HG02763 (cell line): ENCODE measurements around the gene LPAR4.
"Not testable (repeated sequence)": the region's sequence is repeated elsewhere in the genome, so short reads cannot be mapped to it uniquely, and the experiment has no call there.

Experiments
- ATAC-seq: cut with Tn5 transposase; IDR thresholded peaks from one replicate; pipeline ENCODE4 v1.9.1; 2021; ENCODE audit warnings: mild to moderate bottlenecking, moderate library complexity; ENCODE audit not compliant: unreplicated experiment

LPAR4 gene

DNA sequence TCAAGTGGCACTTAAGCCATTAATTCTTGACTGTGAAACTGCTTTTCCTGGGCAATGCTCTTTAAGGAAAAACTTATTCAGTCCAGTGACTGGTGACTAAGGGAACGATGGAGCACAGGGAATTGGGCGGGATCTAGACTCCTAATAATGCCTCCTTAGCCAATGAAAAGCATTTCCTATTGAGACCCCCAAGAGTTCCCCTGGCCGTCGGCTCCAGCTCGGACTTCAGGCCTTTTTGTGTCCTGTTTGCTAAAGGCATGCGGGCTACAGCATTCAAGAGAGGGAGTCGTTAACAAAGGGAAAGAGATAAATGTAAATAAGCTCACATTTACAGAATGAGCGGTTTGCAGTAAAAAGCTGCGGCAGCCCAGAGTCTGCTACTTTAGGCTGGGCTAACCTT, at the start of gene LPAR4:
LPAR4 (plus strand) TSS at position 232 of the 400 bp plus-strand sequence. CDS start 7,150 bp downstream, outside the sequence.
- ATAC-seq: no peak

DNA sequence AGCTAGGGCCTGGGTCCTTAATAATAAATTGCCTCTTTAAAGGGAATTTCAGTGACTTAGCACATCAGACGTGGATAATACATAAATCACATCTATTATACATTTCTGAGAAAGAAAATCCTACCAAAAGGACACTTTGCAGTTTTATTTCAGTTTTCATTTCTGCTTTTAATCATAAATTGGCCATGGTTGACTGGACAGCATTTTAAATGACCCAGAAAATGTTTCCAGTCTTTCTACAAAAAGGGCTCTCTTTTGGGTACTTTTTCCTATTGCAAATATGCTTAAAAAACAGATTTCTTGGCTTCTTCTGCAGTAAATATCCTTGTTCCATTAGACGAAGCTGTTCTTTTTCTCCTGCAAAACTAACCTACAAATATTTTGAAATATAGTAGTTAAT, 41.4 kb upstream of the LPAR4 start:
- ATAC-seq: no peak

GRCh38 chrX:78708262-78708661, 39.3 kb upstream of the LPAR4 start:
- no peak for ATAC-seq

GRCh38 chrX:78708816-78709215, 38.7 kb upstream of the LPAR4 start:
- ATAC-seq: no peak

GRCh38 chrX:78710171-78710570, 37.3 kb upstream of the LPAR4 start:
- no peak for ATAC-seq

- ATAC-seq: no peak
Observed at GRCh38 chrX:78712336-78712735, 35.2 kb upstream of the LPAR4 start.

DNA sequence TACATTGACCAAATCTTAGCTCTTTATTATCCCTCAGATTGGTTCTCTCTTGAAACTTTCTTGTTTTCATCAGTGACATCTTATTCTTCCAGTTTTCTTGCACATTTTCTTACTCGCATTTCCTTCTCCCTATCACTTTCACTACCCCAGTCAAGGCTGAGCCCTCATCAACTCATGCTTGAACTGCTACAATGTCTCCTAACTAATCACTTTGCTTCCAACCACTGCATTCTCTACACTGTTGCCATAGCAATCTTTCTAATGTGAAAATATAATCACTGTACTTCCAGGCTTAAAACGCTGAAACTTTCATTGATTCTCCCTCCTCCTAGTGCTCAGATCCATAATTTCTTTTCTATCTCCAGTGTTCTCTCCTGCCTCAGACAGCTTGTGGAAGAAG, 22.2 kb upstream of the LPAR4 start:
- ATAC-seq: no peak

- no peak for ATAC-seq
Observed at GRCh38 chrX:78746496-78746895, 1.0 kb upstream of the LPAR4 start.

DNA sequence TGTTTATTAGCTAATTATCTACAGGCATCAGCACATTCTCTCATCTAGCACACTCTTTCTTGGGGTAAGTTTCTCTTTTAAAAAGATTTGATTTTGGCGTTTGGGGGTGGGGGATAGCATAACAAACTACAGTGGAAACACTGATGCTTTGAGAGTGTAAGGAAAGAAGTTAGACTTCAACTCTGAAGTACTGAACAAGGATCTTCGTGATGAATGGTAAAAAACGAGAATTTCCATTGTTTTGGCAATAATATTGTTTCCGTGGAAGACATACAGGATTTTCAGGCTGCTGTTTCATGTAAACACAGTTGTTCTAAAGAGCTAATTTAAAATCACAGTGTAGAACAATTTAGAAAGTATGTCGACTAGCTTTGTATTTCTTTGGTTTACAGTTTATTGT, 451 bp downstream of the LPAR4 start:
- ATAC-seq: no peak

DNA sequence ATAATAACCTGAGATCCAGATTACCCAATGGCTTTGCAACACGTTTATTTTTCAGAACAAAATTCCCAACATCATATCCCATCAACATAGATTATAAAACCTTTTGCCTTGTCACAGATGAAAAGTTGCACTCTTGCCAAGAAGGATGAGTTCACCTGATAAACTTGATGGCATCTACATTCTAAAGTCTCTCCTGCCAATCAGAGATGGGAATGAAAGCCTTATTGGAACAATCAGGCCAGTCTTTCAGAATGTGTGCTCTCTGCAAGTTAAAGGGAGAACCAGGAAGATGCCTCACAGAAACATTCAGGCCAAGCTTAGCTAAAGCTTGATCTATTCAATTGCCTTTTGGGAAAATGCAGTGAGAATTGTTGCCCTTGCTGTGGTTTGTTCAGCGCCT, 1.3 kb downstream of the LPAR4 start:
- no peak for ATAC-seq

DNA sequence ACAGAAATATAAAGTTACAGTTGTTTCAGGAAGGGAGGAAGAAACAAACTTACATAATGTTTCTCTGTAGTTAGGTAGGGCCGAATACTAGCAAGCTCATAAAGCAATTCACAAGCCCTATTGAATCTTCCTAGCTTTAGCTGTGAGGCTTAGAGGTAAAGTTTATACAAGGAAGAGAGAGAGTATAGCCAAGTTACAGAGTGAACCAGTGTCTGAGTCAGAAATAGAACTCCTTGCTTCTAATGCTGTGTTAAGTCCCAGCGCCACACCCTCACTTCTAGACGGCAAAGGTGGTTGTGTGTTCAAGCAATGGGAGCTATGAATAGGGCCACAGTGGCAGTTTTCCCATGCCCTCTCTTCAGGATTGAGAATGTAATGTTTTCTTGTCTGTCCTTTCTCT, 6.1 kb downstream of the LPAR4 start:
- no peak for ATAC-seq

- peak; percentile 91 for ATAC-seq
Observed at GRCh38 chrX:78754917-78755316, 7.4 kb downstream of the LPAR4 start.

DNA sequence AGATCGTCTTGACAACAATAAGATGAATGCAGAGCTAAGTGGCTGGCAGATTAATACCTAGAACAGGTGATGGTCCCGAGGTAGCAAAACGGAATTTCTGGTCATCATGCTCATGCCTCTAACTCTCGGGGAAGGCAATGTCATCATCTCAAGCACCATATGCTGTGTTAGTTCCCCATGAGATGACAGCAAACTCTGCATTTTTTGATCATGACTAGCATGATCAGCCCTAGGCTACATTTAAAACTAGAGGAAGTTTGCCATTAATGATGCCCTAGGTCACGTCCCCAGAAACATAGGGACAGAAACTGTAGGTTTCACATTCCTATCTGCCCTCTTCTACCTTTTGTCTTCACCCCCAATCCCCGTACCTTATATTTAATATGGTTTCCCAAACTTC, 11.6 kb downstream of the LPAR4 start:
- ATAC-seq: no peak

GRCh38 chrX:78769101-78769755, 21.7 kb downstream of the LPAR4 start:
- no peak for ATAC-seq

DNA sequence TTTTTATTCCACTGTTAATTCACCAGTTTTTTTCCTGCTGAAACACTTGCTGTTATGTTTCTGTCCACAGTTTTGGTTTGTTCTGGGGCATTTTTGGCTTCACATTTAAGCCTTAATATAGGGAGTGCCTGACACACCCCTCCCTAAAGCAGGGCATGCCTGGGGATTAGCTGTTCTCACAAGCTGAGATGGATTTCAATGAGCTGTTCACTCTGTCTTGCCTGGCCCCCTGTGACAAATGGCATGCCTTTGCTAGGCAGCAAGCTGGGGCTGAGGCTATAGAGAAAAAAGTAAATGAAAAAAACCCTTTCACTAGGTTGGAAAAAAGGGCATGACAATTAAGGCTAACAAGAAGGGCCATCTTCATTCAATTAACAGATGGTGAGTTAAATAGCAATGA, 22.4 kb downstream of the LPAR4 start:
- ATAC-seq: no peak

GRCh38 chrX:78796916-78797315, 49.4 kb downstream of the LPAR4 start:
- no peak for ATAC-seq

- no peak for ATAC-seq
Observed at GRCh38 chrX:78800114-78800513, 52.6 kb downstream of the LPAR4 start.

- no peak for ATAC-seq
Observed at GRCh38 chrX:78800694-78801093, 53.2 kb downstream of the LPAR4 start.

- ATAC-seq: no peak
Observed at GRCh38 chrX:78801522-78801921, 54.0 kb downstream of the LPAR4 start.

DNA sequence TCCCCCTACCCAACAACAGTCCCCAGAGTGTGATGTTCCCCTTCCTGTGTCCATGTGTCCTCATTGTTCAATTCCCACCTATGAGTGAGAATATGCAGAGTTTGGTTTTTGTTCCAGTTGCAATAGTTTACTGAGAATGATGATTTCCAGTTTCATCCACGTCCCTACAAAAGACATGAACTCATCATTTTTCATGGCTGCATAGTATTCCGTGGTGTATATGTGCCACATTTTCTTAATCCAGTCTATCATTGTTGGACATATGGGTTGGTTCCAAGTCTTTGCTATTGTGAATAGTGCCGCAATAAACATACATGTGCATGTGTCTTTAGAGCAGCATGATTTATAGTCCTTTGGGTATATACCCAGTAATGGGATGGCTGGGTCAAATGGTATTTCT, 55.0 kb downstream of the LPAR4 start:
- not testable (repeated sequence) for ATAC-seq
